GM15510 (cell line): Measurements from ENCODE around the gene ARHGAP26.

Experiments used
- POLR2A ChIP-seq: IDR thresholded peaks from 3 replicates; pipeline ENCODE4 v1.6.1; 2011; ENCODE audit warnings: borderline replicate concordance; ENCODE audit not compliant: insufficient read length; ENCODE audit errors: extremely low read depth

The ARHGAP26 gene

DNA sequence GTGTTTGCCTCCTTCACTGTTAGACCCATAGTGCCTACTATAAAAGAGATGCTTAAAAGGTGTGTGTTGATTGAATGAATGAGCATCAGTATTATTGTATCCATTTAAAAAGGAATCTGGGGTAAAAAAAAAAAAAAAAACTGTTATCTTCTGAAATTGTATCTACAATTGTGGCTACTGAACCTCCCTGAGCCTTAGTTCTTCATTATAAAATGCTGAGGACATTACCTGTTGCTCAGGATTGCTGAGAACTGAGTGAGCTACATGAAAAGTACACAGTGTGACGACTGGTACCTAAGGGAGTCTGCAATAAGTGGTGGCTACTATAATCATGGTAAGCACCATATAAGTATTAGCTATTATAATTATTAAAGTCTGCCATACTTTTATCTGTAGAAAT is 362.6 kb downstream of the ARHGAP26 start:
- TF ChIP-seq POLR2A = no peak

DNA sequence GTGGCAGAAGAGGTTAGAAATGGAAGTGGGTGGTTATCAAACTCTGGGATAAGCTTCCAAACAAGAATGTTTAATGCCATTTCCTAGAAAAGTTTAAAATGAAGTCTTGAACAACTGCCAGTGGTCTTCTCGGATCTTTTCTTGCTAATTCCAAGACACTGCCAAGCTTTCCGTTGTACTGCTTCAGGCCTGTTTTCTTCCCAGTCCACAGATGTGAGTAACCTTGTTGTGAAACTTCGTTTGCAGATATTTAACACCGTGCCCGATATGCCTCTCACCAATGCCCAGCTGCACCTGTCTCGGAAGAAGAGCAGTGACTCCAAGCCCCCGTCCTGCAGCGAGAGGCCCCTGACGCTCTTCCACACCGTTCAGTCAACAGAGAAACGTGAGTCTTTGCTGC is 363.5 kb downstream of the ARHGAP26 start:
- no peak for TF ChIP-seq POLR2A

DNA sequence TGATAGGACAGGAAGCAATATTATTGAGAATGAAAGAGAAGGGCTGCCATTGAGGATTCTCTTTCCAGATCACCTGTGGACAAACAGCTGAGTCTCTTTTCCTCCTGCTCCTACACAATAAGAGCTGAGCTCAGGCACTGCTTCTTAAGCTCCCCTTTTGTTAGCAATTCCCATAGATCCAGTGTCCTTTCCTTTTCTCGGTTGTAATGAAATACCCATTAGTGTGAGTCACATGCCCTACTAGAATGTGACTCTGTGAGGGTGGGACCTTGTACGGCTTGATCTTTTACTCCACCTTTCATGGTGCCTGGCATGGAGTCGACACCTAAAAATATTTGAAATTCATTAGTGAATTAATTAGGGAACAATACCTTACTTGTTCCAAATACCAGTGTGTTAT is 364.1 kb downstream of the ARHGAP26 start:
- no peak for TF ChIP-seq POLR2A

DNA sequence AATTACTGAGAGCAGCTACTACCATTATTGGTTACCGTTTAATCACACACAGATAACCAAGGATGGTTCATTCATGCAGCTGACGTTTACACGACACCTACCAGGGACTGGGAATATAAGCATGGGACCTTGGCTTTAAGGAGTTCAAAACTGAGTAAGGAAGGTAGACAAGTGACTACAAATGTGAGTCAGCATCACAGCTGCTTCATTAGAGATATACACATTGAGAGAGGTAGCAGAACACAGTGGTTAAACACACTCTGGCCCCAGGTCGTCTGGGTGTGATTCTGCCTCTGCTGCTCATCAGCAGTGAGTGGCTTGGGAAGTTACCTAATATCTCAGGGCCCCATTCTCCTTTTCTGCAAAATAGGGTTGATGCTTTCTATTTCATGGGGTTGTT is 364.7 kb downstream of the ARHGAP26 start:
- no peak for TF ChIP-seq POLR2A

DNA sequence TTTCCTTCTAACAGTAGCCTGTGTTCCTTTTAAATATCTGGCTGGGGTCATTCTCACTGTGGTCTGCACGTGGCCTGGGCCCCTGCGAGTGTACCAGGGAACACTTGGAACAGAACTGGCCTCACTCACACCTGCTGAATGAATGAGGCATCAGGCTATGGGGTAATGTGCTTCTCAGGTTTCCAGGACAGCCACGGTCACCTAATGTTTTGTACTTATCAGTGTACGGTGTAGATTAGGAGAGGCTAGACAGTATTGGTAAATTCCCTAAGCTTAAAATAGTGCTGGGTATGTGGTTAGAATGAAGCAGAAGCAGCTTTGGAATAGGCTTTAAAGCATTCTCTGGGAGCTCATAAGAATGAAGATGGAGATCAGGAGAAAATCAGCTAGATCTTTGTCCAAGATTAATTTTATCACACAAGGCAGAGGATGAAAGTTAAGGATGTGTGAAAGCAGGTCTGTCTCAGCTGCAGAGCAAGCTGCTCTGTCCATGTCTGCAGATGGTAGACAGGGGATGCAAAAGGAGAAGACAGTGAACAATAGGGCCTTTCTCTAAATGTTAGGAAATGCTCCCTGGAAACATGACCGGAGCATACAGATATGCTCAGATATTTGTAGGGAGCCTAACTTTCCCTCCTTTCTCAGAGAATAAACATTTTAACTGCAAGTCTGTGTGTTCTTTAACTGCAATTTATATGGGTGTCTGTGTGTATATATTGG is 365.8 kb downstream of the ARHGAP26 start:
- no peak for TF ChIP-seq POLR2A

DNA sequence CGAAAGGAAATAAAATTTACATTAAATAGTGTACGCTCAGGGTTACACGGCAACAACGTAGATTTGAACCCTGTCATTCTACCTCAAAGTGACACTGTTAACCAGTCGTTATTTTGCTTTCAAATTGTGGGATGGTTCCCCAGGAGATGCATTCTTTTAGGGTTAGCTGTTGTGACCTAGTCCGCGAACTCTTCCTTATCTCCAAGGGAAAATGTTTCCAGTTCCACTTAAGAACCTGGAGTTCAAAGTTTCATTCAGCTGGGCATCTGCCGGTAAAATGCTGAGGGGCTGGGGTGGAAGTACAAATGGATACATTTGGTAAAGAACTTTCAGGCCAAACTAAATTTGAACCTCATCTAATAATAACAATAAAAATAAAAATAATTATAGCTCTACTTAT is 368.7 kb downstream of the ARHGAP26 start:
- TF ChIP-seq POLR2A = no peak

DNA sequence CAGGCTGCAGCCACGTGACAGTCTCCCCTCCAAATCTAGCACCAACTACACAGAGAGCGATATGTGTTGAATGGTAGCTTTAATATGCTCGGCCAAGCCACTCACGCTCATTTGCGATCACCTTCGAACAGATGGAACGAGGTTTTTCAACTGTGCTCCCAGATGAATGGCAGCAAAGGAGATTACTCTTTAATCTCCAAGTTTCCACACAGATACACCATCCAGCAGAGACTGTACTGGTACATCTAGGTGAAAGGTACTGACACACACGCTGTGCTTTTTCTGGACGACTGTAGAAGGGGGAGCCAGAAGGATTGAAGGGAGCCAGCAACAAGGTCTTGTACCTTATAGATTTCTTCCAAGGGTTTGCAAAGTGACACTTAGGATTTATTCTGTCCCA is 369.4 kb downstream of the ARHGAP26 start:
- TF ChIP-seq POLR2A = no peak

DNA sequence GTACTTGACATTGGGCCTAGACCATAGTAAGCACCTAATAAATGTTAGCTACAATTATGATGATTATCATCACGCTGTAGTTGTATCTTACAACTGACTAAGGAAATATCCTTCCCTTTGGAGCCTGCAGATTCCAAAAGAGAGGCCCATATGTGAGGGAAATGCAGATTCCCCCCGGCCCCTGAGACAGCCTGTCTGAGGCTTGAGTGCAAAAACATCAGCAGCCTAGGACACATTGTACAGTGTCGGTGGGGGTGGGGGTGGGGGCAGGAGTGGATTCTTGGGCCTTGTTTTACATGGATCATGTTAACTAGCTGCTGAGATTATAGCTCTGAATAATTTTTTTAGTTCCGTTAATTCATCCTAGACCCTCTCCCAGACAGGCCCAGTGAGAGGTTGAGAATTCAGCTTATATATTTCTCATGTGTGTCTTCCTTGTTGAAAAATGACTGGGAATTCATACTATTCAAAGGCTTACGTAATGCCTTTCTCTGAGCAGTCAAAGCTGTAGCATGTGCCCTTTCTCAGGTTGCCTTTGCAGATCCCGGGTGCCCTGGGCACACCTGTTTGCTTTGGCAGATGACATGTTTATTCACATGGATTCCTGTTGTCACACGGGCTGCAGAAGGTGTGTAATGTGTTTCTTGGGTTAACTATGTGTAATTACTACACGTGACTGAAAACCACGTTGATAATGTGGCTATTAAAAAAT is 370.5 kb downstream of the ARHGAP26 start:
- TF ChIP-seq POLR2A = no peak

DNA sequence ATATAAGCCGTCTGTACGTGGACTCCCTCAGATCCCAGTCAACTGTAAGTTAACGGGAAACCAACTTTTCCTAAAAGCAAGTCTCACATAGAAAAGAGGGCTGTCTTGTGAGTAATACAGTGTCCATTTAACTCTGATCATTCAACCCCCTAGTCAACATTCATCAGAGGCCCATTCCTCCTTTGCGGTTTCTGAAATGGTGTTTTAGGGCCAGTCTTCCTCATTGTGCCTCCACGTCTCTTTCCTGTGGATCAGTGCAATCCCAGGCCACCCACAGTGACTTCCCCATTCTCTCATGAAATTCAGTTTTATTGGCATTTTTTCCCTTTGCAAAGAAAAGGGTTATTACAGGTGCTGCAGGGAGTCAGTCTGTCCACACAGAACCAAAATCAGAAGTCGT is 371.5 kb downstream of the ARHGAP26 start:
- TF ChIP-seq POLR2A = no peak

DNA sequence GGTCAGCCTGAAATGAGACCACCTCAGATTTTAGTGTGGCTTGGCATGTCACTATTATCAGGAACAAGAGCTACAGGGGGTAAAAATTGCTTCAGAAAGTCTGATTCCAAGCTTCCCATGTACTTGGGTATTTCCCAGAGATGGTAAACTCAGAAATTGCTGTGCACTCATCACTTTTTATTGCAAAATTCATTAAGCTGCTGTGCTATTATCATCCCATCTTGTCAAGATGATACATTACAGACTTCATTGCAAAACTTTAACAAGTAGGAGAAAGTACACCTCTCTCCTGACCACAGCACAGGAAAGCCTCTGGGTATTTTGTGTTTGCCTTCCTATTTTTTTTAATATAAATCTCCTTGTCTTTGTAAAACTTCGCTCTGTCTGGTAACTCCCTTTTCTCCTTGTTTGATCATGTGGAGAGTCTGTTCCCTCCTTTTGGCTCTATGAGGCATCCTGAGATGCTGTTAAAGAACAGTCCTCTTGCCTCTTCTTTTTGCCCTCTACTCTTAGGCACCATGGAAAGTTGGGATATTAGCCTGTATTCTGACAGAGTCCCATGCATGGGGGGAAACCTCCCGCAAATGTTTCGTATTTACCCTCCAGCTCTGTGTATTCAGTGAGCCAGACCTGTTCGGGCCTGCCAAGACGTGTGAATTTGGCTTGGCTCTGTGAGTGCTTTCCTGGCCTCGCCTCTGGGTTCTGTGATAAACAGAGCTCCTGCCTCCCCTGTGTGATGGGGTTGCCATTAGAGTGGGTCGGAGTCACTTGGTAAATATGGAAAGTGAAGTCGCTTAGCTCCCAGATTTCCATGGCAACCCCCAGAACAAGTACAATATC is 372.6 kb downstream of the ARHGAP26 start:
- TF ChIP-seq POLR2A = no peak

DNA sequence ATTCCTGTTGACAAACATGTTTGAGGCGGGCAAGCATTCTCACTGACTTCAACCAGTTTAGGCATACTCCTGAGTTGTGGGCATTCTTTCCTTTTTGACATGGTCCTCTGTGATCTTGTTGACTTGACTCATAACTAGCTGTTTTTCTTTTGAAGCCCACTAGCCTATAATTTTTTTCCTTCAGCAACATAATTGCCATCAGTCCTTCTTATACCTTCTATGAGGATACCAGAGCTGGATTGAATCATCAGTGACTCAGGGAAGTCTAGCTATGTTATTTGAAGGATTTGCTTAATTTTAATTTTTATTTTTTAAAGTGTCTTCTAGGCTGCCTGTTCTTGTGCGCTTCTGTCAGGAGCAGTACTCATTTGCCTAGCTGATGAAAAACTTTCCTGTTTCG is 373.8 kb downstream of the ARHGAP26 start:
- TF ChIP-seq POLR2A = no peak

DNA sequence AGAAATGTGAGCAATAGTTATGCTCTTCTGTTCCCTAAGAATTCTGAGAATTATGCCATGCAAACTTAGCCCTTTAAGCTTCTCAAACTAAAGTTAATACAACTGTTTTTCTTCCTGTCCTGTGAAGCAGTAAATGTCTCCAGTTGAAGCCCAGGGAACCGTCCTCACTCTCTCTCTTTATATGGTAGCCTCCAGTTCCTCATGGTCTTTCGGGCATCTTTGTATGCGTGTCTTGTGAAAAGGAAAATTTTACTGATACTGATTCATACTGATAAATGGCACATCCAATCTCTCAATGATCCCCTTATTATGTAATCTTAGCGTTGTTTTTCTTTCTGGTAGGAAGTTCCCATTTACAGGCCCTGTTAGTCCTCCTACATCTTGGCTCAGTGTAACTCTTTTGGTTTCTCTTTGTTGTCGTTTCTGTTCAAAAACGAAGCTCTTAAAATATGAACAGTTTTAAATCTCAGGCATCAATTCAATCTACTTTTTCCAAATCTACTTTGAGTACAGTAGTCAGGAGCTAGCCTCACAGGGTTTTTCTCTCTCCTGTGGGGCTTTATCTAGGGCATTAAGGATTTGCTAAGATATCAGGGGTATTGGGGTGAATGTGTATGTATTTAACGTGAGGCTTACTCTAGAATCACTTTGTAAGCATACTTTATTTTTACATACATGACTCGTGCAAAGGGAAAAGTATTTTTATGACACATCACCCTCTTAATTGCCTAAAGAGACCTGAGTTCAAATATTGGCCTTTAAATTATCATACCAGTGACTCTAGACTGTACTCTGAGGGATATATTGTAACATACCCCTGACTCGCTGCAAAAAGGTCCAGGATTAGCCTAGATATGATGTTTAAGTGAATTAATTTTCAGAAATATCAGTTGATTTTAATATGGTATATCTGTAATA is 375.3 kb downstream of the ARHGAP26 start:
- TF ChIP-seq POLR2A = no peak

DNA sequence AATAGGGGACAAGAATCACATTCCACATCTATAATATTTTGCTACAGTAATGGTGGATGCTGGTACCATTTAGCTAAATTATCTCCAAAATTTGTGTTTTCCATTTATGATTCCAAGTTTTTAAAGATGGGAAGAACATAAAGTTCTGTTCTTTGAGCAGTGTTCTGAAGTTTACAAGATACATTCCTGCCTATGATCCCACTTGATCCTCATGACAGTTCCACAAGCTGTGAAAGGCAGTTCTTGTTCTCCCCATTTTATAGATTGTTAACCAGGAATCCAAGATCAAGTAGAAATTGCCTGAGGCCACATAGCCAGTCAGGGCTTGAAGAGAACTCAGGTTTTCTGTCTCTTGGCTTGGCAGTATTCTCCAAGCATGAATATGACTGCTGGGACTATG is 376.0 kb downstream of the ARHGAP26 start:
- no peak for TF ChIP-seq POLR2A

DNA sequence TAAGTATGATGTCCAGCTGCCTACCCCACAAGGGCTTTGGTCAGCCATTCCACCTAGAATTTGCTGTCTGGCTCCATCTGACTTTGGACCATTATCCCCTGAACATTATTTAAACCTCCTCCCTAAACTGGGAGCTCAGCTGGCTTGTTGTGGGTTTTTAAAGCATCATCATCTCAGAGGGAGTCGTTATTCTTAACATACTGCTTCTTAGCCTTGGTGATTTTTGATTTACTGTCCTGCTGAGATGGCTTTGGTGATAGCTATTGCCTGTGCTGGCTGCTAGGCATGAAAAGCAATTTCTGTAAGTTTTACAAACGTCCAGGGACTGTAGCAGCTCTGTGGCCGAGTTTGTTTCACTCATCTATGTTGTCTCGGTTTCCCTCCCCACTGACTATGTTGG is 377.2 kb downstream of the ARHGAP26 start:
- no peak for TF ChIP-seq POLR2A
